H1 (cell line): ENCODE data around the gene AP5S1.

Experiments used
- ASH2L ChIP-seq: fragments of 200-600, 300-600 bp; sonication (generic); IDR thresholded peaks from one replicate; pipeline ENCODE4 v1.7.1; 2017; ENCODE audit warnings: low read length
- EP300 ChIP-seq, 2 experiments: IDR thresholded peaks; 1 replicate in 1 of 2; 2 replicates in 1 of 2; pipeline ENCODE4 v1.6.1; 2011 to 2012; ENCODE audit warnings: low read depth in 2 of 2, low read length in 2 of 2, mild to moderate bottlenecking in 2 of 2, borderline replicate concordance in 1 of 2, inconsistent platforms in 1 of 2, moderate library complexity in 1 of 2
- EZH2 ChIP-seq: fragments of 200-600 bp; sonication (generic); IDR thresholded peaks from 2 replicates; pipeline ENCODE4 v1.7.1; 2012; ENCODE audit warnings: low read depth, mild to moderate bottlenecking, moderate library complexity, low read length, inconsistent platforms; ENCODE audit not compliant: severe bottlenecking
- HDAC6 ChIP-seq: IDR thresholded peaks from one replicate; pipeline ENCODE4 v1.7.1; 2012; ENCODE audit warnings: low read depth, mild to moderate bottlenecking, inconsistent platforms, low read length, moderate library complexity
- JUN ChIP-seq: IDR thresholded peaks from 2 replicates; pipeline ENCODE4 v1.6.1; 2011; ENCODE audit warnings: low read depth, mild to moderate bottlenecking, improper control_type of control experiment, low read length
- POLR2A ChIP-seq, 2 experiments: IDR thresholded peaks; 1 replicate in 1 of 2; 2 replicates in 1 of 2; pipeline ENCODE4 v1.6.1; 2011; ENCODE audit warnings: low read depth in 2 of 2, low read length in 2 of 2, mild to moderate bottlenecking in 2 of 2; ENCODE audit errors: control extremely low read depth in 1 of 2
- POLR2AphosphoS5 ChIP-seq: IDR thresholded peaks from 2 replicates; pipeline ENCODE4 v1.6.1; 2011; ENCODE audit warnings: low read depth, low read length
- RFX5 ChIP-seq: IDR thresholded peaks from 2 replicates; pipeline ENCODE4 v1.6.1; 2011; ENCODE audit warnings: low read depth, low read length, improper control_type of control experiment, borderline replicate concordance
- SP1 ChIP-seq: IDR thresholded peaks from 2 replicates; pipeline ENCODE4 v1.6.1; 2011; ENCODE audit warnings: low read depth, low read length
- SUZ12 ChIP-seq: fragments of 200-600 bp; sonication (generic); IDR thresholded peaks from 2 replicates; pipeline ENCODE4 v1.6.1; 2012; ENCODE audit warnings: mild to moderate bottlenecking, inconsistent platforms, low read length, moderate library complexity, mixed read lengths
- TAF1 ChIP-seq: IDR thresholded peaks from 2 replicates; pipeline ENCODE4 v1.6.1; 2011; ENCODE audit warnings: mild to moderate bottlenecking, low read depth, low read length
- YY1 ChIP-seq: IDR thresholded peaks from 2 replicates; pipeline ENCODE4 v1.6.1; 2011; ENCODE audit warnings: low read depth, mild to moderate bottlenecking, low read length
- TF ChIP-seq, protein P1 (sequence below), 3 experiments: IDR thresholded peaks; 1 replicate in 2 of 3; 2 replicates in 1 of 3; pipeline versions ENCODE4 v1.5.1 to v1.6.1; 2011; ENCODE audit warnings: low read length in 3 of 3, mild to moderate bottlenecking in 3 of 3, inconsistent platforms in 2 of 3, low read depth in 1 of 3, moderate library complexity in 1 of 3; ENCODE audit not compliant: insufficient read depth in 1 of 3; ENCODE audit errors: control extremely low read depth in 1 of 3
- TF ChIP-seq, protein P2 (sequence below): IDR thresholded peaks from 2 replicates; pipeline ENCODE4 v1.6.1; 2012; ENCODE audit warnings: inconsistent platforms

DNA sequence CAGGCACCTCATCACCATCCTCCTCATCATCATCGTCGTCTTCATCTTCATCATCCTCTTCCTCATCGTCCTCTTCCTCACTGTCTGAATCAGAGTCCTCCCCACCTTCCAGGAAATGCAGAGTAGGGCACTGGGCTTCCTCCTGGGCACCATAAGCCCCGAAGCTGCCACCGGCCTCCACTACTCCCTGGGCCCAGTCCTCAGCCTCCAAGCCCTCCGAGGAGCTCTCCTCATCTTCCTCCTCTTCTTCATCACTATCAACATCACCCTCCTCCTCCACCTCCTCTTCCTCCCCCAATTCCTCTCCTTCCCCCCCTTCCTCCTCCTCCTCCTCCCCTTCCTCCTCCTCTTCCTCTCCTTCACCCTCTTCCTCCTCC, 35.5 kb upstream of the AP5S1 start:
- TF ChIP-seq YY1 (no peak), JUN (no peak), HDAC6 (no peak), SUZ12 (no peak), EZH2 (no peak), EP300 (IDR thresholded peaks at IDR 0.05; ENCODE audit: borderline replicate concordance in 1 of 2, low read depth in 2 of 2, low read length in 2 of 2) (no peak), RFX5 (no peak), POLR2AphosphoS5 (no peak), TAF1 (no peak), ASH2L (no peak), SP1 (no peak; the same call in 1 of the 2 replicates), POLR2A (IDR thresholded peaks at IDR 0.05; ENCODE audit: control extremely low read depth in 1 of 2, low read depth in 2 of 2, low read length in 2 of 2) (no peak)
- TF ChIP-seq, protein P1, sequence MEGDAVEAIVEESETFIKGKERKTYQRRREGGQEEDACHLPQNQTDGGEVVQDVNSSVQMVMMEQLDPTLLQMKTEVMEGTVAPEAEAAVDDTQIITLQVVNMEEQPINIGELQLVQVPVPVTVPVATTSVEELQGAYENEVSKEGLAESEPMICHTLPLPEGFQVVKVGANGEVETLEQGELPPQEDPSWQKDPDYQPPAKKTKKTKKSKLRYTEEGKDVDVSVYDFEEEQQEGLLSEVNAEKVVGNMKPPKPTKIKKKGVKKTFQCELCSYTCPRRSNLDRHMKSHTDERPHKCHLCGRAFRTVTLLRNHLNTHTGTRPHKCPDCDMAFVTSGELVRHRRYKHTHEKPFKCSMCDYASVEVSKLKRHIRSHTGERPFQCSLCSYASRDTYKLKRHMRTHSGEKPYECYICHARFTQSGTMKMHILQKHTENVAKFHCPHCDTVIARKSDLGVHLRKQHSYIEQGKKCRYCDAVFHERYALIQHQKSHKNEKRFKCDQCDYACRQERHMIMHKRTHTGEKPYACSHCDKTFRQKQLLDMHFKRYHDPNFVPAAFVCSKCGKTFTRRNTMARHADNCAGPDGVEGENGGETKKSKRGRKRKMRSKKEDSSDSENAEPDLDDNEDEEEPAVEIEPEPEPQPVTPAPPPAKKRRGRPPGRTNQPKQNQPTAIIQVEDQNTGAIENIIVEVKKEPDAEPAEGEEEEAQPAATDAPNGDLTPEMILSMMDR (IDR thresholded peaks at IDR 0.05; ENCODE audit: control extremely low read depth in 1 of 3, insufficient read depth in 1 of 3, low read depth in 1 of 3, low read length in 3 of 3), result no peak
- TF ChIP-seq, protein P2, sequence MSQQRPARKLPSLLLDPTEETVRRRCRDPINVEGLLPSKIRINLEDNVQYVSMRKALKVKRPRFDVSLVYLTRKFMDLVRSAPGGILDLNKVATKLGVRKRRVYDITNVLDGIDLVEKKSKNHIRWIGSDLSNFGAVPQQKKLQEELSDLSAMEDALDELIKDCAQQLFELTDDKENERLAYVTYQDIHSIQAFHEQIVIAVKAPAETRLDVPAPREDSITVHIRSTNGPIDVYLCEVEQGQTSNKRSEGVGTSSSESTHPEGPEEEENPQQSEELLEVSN, result no peak
